NCI-H2196 treated with DMSO at 0.1 percent for 48 hours (cell line): ENCODE measurements around the gene RBM47.
"Not testable (repeated sequence)": the region's sequence is repeated elsewhere in the genome, so short reads cannot be mapped to it uniquely, and the experiment has no call there.

Experiments used
- DNase-seq: peaks from one replicate; lab custom pipeline; 2025; ENCODE audit not compliant: unreplicated experiment; lab: John Stamatoyannopoulos, UW

RBM47 gene

GRCh38 chr4:40455340-40455902, 174.2 kb downstream of the RBM47 start:
- DNase-seq, result no peak

DNA sequence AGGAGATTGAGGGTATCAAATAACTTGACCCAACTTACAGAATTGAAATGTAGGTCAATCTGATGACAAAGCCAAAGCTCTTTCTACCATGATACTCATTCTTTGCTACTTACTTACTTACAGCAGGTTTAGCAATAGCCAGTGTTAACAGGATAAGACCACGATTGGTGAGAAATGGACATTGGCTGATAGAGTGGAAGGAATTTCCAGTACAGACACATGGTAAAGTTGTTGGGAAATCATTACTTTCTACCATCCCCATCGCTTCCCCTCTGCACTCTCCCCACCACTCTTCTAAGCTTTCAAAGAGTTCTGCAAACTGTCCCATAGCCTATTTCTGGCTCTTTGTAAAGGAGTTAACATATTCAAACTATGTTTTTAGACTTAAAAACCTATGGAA, 174.8 kb downstream of the RBM47 start:
- DNase-seq, result no peak

GRCh38 chr4:40453912-40454311, 175.8 kb downstream of the RBM47 start:
- peak; percentile 17 for DNase-seq

- DNase-seq, result no peak
Observed at GRCh38 chr4:40448875-40449274, 180.8 kb downstream of the RBM47 start.

DNA sequence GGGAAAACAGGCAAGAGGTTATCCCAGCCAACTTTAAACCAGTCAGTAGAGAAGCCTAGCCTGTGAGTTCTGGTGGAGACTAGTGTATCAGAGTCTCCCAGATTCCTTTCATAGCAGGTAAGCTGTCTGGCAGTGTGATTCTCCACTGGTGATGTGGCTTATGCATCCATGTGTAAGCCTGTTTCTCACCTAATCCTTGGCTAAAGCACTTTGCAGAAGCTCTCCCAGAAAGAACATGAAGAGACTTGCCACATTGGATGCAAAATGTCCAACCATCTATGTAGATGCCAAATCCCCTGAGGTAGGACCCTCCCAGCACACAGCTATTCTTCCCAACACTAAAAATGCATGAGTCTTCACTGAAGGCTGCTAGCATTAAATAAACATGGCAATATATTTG, 182.8 kb downstream of the RBM47 start:
- DNase-seq, result peak; percentile 8

DNA sequence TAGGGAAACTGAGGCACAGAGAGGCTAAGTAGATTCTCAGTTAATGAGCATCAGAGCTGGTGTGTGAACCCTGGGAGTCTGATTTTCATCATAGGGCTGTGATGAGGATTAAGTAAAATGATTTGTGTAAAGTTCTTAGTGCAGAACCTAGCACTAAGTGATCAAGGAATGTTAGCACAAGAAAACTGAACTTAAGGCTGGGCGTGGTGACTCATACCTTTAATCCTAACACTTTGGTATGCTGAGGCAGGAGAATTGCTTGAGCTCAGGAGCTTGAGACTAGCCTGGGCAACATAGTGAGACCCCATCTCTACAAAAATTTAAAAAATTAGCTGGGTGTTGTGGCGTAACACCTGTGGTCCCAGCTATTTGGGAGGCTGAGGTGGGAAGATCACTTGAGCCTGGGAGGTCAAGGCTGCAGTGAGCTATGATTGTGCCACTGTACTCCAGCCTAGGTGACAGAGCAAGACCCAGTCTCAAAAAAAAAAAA, 183.4 kb downstream of the RBM47 start:
- not testable (repeated sequence) for DNase-seq

DNA sequence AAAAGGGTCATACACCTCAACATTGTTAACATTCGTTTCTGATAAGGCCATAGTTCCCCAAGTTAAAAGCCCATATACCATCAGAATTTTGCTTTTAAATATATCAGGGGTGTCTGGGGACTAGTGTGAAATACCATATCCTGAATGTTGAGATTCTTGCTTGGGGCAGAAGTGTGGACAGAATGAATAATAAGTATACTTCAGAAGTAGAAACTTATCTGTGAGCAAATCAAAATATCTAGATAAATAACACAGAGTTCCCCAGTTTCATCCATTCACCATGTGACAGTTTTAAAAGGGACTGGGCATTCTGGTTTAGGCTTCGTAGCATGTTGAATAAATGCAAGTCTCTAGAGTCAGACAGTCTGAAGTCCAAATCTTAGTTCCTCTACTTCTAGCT, 184.0 kb downstream of the RBM47 start:
- no peak for DNase-seq

GRCh38 chr4:40441430-40441829, 188.2 kb downstream of the RBM47 start:
- no peak for DNase-seq

- no peak for DNase-seq
Observed at GRCh38 chr4:40439519-40439918, 190.1 kb downstream of the RBM47 start.

GRCh38 chr4:40438384-40439026, 191.2 kb downstream of the RBM47 start:
- DNase-seq, result no peak

GRCh38 chr4:40437741-40438383, 191.8 kb downstream of the RBM47 start:
- no peak for DNase-seq

DNA sequence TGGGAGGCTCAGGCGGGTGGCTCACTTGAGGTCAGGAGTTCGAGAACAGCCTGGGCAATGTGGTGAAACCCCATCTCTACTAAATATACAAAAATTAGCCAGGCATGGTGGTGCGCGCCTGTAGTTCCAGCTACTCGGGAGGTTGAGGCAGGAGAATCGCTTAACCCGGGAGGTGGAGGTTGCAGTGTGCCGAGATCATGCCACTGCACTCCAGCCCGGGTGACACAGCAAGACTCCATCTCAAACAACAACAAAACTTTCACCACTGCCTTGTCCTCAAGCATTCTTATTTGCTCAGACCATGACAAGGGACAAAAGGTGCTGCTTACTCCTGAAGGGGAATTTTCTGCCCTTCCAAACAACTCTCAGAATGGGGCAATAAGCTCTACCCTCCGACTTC, 194.4 kb downstream of the RBM47 start:
- not testable (repeated sequence) for DNase-seq

- DNase-seq, result no peak
Observed at GRCh38 chr4:40434126-40434687, 195.5 kb downstream of the RBM47 start.

DNA sequence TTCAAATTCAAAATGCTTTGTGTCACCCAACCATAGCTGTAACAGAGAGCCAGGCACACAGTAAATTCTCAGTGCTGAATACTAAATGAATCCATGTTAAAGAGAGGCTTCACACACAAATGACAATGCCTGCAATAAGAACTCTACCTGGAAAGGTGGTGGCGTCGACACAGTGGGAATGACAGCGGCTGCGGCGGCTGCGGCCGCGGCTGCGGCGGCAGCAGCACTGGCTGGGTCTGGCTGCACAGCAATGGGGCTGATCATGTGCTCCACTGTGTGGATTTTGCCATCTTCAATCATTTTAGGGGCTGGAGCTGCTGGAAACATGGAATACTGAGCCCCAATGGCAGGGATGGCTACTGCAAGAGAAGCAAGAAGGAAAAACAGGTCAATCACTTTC, 197.2 kb downstream of the RBM47 start:
- DNase-seq, result no peak

- not testable (repeated sequence) for DNase-seq
Observed at GRCh38 chr4:40427871-40428270, 201.8 kb downstream of the RBM47 start.

DNA sequence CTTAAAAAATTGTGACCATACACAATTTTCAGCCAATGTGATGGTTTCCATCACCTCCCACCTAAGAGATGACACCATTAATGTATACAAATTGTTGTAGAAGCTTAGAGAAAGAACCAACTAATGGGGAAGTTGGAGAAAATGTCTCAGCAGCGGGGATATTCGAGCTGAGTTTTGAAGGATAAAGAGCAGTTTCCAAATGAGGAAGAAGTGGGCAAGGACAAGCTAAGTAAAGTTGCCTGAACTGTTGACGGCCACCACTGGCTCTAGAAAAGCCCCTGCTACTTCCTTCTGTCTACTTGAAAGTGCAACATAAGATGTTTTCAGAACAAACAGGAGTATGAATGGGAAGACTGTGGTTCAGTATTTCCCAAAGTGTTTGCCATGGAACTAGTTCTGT, 202.5 kb downstream of the RBM47 start:
- no peak for DNase-seq

DNA sequence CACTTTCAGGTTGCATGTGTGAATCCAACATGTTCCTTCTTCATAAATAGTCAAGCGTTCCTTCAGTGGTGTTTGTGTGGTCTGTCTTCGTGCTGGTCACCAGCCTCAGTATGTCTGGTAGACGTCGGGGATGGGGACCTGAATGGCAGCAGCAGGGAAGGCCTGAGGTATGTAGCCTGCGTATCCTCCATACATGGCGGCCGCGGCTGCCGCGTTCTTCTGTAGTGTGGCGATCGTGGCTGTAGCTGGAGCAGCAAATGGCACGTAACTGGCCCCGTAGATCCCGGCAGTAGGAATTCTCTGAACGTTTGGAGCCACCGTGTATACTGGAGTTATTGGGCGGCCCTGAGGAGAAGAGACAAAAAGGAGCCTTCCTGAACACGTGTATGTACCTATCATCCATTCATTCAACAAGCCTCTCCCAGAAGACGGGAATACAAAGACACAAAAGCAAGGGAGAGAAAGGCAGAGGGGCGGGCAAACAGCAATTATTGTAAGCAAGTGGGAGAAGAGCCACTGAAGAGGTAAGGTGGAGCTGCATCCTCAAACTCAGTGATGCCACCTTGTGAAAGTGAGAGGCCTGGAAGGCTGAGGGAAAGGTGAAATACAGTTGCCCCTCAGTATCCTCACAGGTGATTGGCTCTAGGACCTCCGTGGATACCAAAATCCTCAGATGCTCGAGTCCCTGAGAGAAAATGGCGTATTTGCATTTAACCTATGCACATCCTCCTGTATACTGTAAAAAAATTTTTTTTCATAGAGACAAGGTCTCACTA, 203.7 kb downstream of the RBM47 start:
- no peak for DNase-seq

DNA sequence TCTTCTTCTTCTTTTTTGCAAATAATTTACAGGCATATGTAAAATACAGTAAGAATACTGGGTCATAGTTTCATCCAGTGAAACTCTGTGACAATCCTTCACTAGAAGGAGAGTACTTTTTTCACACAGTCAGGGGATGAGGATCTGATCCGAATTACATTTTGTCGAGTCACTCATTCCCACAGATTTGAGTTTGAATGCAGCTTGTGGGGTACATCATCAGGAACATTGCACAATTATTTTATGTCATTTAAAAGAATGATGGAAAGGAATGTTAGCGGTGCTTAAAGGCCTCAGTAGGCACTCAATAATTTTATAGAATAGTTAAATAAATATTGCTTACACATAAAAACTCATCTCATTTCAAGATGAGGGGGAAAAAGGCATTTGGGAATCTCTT, 205.9 kb downstream of the RBM47 start:
- DNase-seq, result no peak

DNA sequence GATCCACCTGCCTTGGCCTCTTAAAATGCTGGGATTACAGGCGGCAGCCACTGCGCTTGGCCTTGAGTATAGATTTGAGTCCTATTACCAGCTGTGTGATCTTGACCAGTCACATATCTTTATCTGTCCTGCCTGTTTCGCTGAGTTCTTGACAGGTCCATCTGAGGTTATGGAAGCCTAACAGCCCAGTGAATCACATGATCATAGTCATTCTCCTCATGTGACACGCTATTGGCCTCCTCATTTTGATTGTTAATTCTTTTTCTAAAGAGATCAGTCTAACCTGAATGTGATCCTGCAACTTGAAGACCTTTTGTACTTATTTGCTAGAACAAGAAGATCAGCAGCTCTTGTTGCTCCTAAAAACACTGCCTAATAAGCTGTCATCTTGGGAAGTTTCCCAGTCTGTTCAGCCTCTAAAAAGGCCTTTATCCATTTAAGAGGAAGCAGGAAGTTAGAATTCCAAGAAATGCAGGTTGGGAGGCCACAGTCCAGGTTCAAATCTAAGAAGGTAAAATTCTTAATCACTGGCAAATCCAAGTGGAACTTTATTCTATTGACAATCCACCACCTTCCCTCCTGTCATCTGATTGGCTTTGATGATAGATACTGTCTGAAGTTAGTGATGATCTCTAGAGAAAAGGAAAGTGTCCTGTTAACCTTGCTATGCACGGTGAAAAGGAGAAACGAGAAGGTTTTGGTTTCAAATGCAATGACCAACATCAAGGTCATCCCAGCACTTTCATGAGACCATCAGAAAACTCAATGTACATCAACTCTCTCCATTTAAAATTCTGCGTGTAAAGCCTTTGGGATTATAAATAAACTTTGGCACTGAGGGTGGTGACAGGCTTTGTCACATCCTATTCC, 207.6 kb downstream of the RBM47 start:
- DNase-seq, result no peak

DNA sequence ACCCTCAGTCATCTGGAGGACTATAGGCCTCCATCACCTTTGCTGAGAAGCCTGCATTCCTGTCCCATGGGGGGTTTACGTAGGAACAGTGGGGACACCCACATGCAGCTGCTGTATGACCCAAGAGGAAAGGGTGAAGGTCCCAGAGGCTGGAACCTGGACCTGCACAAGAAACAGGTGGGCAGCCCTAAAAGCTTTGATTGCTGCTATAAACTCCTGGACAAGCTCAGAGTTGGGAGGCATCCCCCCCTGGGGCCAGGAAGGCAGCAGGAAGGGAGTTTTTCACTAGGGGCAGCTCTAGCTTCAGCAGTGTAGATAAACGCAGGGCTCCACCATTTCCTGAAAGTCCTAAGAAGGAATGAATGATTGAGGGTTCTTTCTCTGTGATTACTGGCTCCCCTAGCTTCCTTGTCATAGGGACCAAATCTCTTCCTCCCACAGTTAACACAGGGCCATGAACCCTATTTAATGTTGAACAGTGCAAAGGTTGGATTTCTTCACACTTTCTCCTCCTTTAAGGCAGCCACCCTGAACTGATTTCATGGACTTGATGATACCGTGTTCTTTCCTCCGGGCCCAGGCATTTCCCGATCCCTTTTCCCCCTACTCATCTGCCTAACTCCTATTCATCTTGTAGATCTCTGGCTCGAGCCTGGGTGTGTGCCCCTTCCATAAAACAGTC, 210.3 kb downstream of the RBM47 start:
- no peak for DNase-seq
